Spinal cord (tissue), 10 donors: ENCODE results near the gene ATP6AP1. TPM values are rescaled to one million over a fixed set of nuclear protein-coding genes. Genes with fewer than 3 reads are reported as not detected.

Experiments used
- DNase-seq, 6 donors: peaks; one replicate each; pipeline versions ENCODE4 v3.0.0 to v3.0.0-alpha.2; 2013 to 2015; ENCODE audit warnings: low spot score in 6 of 6, low read depth in 4 of 6
- H3K27ac ChIP-seq: one replicate; pipeline ENCODE4 v1.5.1; 2013; ENCODE audit warnings: low read depth, low read length, control low read depth
- H3K27me3 ChIP-seq: one replicate; pipeline ENCODE4 v1.6.1; 2013; ENCODE audit warnings: low read length; ENCODE audit not compliant: control insufficient read depth, insufficient read depth
- H3K36me3 ChIP-seq: one replicate; pipeline ENCODE4 v1.6.1; 2013; ENCODE audit warnings: low read length; ENCODE audit not compliant: control insufficient read depth, insufficient read depth
- H3K4me1 ChIP-seq: one replicate; pipeline ENCODE4 v1.6.1; 2013; ENCODE audit warnings: low read length; ENCODE audit not compliant: control insufficient read depth, insufficient read depth
- H3K4me3 ChIP-seq: one replicate; pipeline ENCODE4 v1.5.1; 2013; ENCODE audit warnings: low read depth, low read length, control low read depth
- H3K9me3 ChIP-seq: one replicate; pipeline ENCODE4 v1.6.1; 2013; ENCODE audit warnings: low read length; ENCODE audit not compliant: control insufficient read depth, insufficient read depth
- WGBS: methylation state at CpG from one replicate; pipeline ENCODE4 v1.1.5; 2013; ENCODE audit warnings: missing lambda C conversion rate; ENCODE audit not compliant: insufficient coverage; 5-methylcytosine and 5-hydroxymethylcytosine counted together
- polyA plus RNA-seq, 2 donors: library from polyadenylated mRNA; unstranded; fragments of 120-200 nt; gene quantifications; one replicate each; pipeline ENCODE4 v1.2.1, GENCODE V29; 2013; ENCODE audit not compliant: insufficient read length in 2 of 2
- total RNA-seq, 2 donors: library from RNA; depleted of rRNA in 1 of 2; stranded (reverse); fragments of 120-200 nt in 1 of 2; fragments of >200 nt in 1 of 2; gene quantifications; one replicate each; pipeline versions ENCODE4 v1.2.3 to v1.2.4, GENCODE V29; 2013 to 2014
- donor health status: healthy.

Gene ATP6AP1
- total and polyA plus RNA-seq, 4 donors, result 62.8 to 208 (median 141) TPM

GRCh38 chrX:154435171-154435733, 6.8 kb downstream of the ATP6AP1 start:
- WGBS, result 85% methylated on average over 19 of the region's 19 CpGs
- H3K9me3 ChIP-seq, result peaks cover 3% of the 10 kb centered on the region
- no peak overlapping the region for H3K27ac ChIP-seq
- peaks cover 37% of the 10 kb centered on the region for H3K4me1 ChIP-seq
- DNase-seq, result no peak
- H3K27me3 ChIP-seq, result no peaks in the 10 kb centered on the region
- peaks cover 68% of the 10 kb centered on the region for H3K36me3 ChIP-seq
- H3K4me3 ChIP-seq, result no peak overlapping the region

GRCh38 chrX:154436374-154436982, 8.0 kb downstream of the ATP6AP1 start:
- peak overlapping the region; percentile 79 for H3K27ac ChIP-seq
- H3K4me1 ChIP-seq, result peaks cover 40% of the 10 kb centered on the region
- peak in 2 of 6 donors; percentile 75 to 82 for DNase-seq
- H3K27me3 ChIP-seq, result no peaks in the 10 kb centered on the region
- peak overlapping the region; percentile 29 for H3K4me3 ChIP-seq
- WGBS, result 19% methylated on average over 46 of the region's 78 CpGs
- H3K36me3 ChIP-seq, result peaks cover 71% of the 10 kb centered on the region
- peaks cover 3% of the 10 kb centered on the region for H3K9me3 ChIP-seq

- H3K27me3 ChIP-seq, result no peaks in the 10 kb centered on the region
Measured at GRCh38 chrX:154436983-154437752, 8.7 kb downstream of the ATP6AP1 start, which contains the start of gene GDI1. Gene GDI1, plus strand, starts transcription at chrX:154437154. Its CDS starts 101 bp downstream, at chrX:154437255.

GRCh38 chrX:154437971-154438893, 9.8 kb downstream of the ATP6AP1 start:
- H3K27me3 ChIP-seq, result no peaks in the 10 kb centered on the region
- peaks cover 3% of the 10 kb centered on the region for H3K9me3 ChIP-seq
- WGBS, result 53% methylated on average over 23 of the region's 28 CpGs
- H3K27ac ChIP-seq, result peak overlapping the region; percentile 71
- H3K4me3 ChIP-seq, result peak overlapping the region; percentile 57
- H3K36me3 ChIP-seq, result peaks cover 72% of the 10 kb centered on the region
- peaks cover 34% of the 10 kb centered on the region for H3K4me1 ChIP-seq
- DNase-seq, result no peak

More at GRCh38 chrX:154436983-154437752, 8.7 kb downstream of the ATP6AP1 start, which contains the start of gene GDI1:
- Histone ChIP-seq H3K27ac (peak within 1 kb of the TSS; percentile 79), H3K36me3 (peaks cover 71% of the 10 kb centered on the region), H3K9me3 (peaks cover 3% of the 10 kb centered on the region), H3K4me1 (peaks cover 37% of the 10 kb centered on the region), H3K4me3 (peak within 1 kb of the TSS; percentile 57)
- DNase-seq, result peak in 2 of 6 donors; percentile 34 to 77
- 21% methylated on average over 82 of the region's 93 CpGs for WGBS

GRCh38 chrX:154439841-154440240, 11.4 kb downstream of the ATP6AP1 start:
- no peak overlapping the region for H3K4me3 ChIP-seq
- no peaks in the 10 kb centered on the region for H3K27me3 ChIP-seq
- H3K27ac ChIP-seq, result no peak overlapping the region
- peaks cover 59% of the 10 kb centered on the region for H3K36me3 ChIP-seq
- 86% methylated on average over 11 of the region's 18 CpGs for WGBS
- peaks cover under 1% of the 10 kb centered on the region for H3K9me3 ChIP-seq
- peaks cover 45% of the 10 kb centered on the region for H3K4me1 ChIP-seq
- DNase-seq, result no peak

GRCh38 chrX:154440623-154441357, 12.3 kb downstream of the ATP6AP1 start:
- Histone ChIP-seq H3K27me3 (no peaks in the 10 kb centered on the region), H3K27ac (no peak overlapping the region), H3K36me3 (peaks cover 54% of the 10 kb centered on the region), H3K9me3 (no peaks in the 10 kb centered on the region), H3K4me1 (peaks cover 48% of the 10 kb centered on the region), H3K4me3 (no peak overlapping the region)
- no peak for DNase-seq
- 82% methylated on average over 17 of the region's 17 CpGs for WGBS

GRCh38 chrX:154441564-154441963, 13.1 kb downstream of the ATP6AP1 start:
- no peak overlapping the region for H3K4me3 ChIP-seq
- H3K27me3 ChIP-seq, result no peaks in the 10 kb centered on the region
- H3K4me1 ChIP-seq, result peaks cover 47% of the 10 kb centered on the region
- H3K9me3 ChIP-seq, result no peaks in the 10 kb centered on the region
- no peak for DNase-seq
- no peak overlapping the region for H3K27ac ChIP-seq
- 89% methylated on average over 5 of the region's 11 CpGs for WGBS
- peaks cover 60% of the 10 kb centered on the region for H3K36me3 ChIP-seq

GRCh38 chrX:154441984-154442707, 13.7 kb downstream of the ATP6AP1 start:
- H3K4me1 ChIP-seq, result peaks cover 47% of the 10 kb centered on the region
- no peaks in the 10 kb centered on the region for H3K27me3 ChIP-seq
- no peaks in the 10 kb centered on the region for H3K9me3 ChIP-seq
- peaks cover 66% of the 10 kb centered on the region for H3K36me3 ChIP-seq
- no peak overlapping the region for H3K4me3 ChIP-seq
- no peak for DNase-seq
- WGBS, result 70% methylated on average over 20 of the region's 21 CpGs
- no peak overlapping the region for H3K27ac ChIP-seq
